Umbilical cord (tissue), 2 donors: Measurements from ENCODE around the gene LLGL2. TPM values are rescaled to one million over a fixed set of nuclear protein-coding genes. Genes with fewer than 3 reads are reported as not detected.
"Not testable (repeated sequence)": the region's sequence is repeated elsewhere in the genome, so short reads cannot be mapped to it uniquely, and the experiment has no call there.

Source experiments
- DNase-seq: peaks from one replicate; pipeline ENCODE4 v3.0.0-alpha.2; 2015; ENCODE audit warnings: low spot score
- total RNA-seq: library from RNA; depleted of rRNA; stranded (reverse); fragments of >200 nt; gene quantifications from one replicate; pipeline ENCODE4 v1.2.3, GENCODE V29; 2014; ENCODE audit warnings: low replicate concordance; ENCODE audit not compliant: insufficient read depth

LLGL2 gene
- total RNA-seq, 1 donor from 2014 or later, result 14.7 TPM

GRCh38 chr17:75506134-75506533 is 19.4 kb upstream of the LLGL2 start:
- no peak for DNase-seq

GRCh38 chr17:75506888-75507287 is 18.6 kb upstream of the LLGL2 start:
- DNase-seq, result no peak

- no peak for DNase-seq
Observed at GRCh38 chr17:75507733-75508719, 17.5 kb upstream of the LLGL2 start.

- DNase-seq, result no peak
Observed at GRCh38 chr17:75508931-75509361, 16.6 kb upstream of the LLGL2 start.

- peak; percentile 42 for DNase-seq
Observed at GRCh38 chr17:75509528-75510258, 15.8 kb upstream of the LLGL2 start.

DNA sequence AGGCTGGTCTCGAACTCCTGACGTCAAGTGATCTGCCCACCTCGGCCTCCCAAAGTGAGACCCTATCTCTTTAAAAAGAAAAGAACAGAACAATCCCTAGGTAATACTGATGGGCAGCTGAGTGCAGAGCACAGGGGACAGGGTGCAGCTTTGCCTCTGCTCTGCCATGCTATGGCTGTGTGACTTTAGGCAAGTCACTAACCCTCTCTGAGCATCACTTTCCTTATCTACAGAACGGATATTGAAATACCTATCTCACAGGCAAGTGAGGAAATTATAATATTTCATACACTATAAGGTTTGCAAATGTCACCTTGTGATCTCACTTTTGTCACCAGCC is 14.3 kb upstream of the LLGL2 start:
- DNase-seq, result no peak

- DNase-seq, result peak; percentile 40
Observed at GRCh38 chr17:75511610-75512575, 13.6 kb upstream of the LLGL2 start.

DNA sequence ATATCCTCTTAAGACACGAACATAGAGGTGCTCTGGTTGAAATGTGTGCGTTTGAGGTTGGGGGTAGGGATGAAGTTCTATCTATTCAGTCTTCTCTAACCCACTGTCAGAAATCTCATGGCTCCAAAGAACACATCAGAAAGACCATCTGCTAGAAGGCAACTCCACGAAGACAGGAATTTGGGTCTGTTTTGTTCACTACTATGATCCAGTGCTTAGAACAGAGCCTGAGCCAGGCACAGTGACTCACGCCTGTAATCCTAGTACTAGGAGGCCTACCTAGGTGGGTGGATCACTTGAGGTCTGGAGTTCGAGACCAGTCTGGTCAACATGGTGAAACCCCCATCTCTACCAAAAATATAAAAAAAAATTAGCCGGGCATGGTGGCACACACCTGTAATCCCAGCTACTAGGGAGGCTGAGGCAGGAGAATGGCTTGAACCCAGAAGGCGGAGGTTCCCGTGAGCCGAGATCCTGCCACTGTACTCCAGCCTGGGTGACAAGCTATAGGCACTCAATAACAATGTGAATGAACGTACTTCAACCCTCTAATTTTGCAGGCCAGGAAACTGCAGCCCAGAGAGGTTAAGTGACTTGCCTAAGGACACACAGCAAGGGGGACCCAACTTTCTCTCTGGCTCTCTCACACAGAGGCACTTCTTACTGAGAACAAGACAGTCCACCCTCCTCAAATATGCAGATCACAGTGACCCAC is 12.4 kb upstream of the LLGL2 start:
- DNase-seq, result peak; percentile 72

DNA sequence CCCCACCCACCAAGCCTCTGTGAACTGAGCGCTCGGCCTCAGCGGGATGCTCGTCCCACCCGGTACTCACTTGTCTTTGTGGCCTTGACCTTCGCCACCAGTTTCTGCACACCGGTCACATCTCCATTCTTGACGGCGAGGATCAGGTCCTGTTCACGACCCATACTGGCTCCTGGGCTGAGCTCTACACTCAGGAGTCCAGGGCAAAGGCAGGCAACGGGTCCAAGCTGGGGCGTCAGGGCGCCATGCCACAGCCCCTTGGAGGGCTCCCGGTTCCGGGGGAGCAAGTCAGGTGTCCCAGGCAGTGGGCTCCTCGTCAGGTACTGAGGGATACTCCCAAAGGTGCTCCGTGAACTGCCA is 11.9 kb upstream of the LLGL2 start:
- DNase-seq, result no peak

GRCh38 chr17:75514299-75514918 is 11.1 kb upstream of the LLGL2 start:
- no peak for DNase-seq

DNA sequence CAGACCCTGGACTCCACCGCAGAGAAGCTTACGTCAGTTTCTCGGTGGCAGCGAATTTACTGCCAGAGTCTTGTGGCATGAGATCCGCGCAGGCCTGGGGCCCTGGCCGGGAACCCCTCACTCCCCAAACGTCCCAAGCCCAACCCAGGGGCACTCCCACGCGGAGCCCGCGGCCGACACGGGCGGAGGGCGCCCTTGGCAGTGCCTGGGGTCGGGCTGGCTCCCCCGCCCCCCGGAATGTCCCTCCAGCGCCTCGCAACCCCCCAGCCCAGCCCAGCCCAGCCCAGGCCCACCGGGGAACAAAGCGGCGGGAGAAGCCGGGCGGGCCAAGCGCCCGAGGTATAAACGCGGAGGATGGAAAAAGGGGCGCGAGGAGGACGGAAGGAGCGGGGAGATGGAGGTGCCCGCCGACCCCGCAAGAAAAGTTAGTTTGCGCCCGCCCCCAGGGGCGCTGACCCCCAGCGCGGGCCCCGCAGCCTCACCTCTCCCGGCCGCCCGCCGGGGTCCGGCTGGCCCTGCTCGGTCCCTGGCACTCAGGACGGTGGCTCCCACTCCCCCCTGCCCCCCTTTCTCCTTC is 10.5 kb upstream of the LLGL2 start:
- DNase-seq, result peak; percentile 32

- peak; percentile 96 for DNase-seq
Observed at GRCh38 chr17:75515496-75516254, 9.8 kb upstream of the LLGL2 start, which contains the start of gene CASKIN2. TSS of gene CASKIN2 (minus strand) at chr17:75515537. CDS start at chr17:75513804, 1,733 bp downstream.

- DNase-seq, result peak; percentile 96
Observed at GRCh38 chr17:75516255-75516618, 9.3 kb upstream of the LLGL2 start, which contains the start of gene TSEN54. TSS of gene TSEN54 (plus strand) at chr17:75516528. CDS start at chr17:75516561, 33 bp downstream.

DNA sequence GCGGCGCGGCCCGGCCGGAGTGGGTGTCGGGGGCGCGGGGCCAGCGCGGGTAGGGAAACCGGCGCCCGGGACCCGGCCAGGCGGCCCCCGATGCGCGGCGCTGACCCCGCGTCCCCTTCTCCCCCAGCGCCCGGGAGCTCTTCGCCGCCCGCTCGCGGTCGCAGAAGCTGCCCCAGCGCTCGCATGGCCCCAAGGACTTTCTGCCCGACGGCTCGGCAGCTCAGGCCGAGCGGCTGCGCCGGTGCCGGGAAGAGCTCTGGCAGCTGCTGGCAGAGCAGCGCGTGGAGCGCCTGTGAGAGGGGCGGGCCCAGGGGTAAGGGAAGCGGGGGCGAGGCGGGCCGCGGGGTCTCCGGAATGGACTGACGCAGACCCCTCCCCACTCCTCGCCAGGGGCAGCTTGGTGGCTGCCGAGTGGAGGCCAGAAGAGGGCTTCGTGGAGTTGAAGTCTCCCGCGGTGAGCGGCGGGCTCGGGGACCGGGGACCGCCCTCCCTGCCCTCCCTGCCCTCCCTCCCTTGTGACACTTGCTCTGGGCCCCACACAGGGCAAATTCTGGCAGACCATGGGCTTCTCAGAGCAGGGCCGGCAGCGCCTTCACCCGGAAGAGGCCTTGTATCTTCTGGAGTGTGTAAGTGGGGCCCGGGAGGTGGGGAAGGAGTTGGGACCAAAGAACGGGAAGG is 8.7 kb upstream of the LLGL2 start:
- DNase-seq, result peak; percentile 57

- DNase-seq, result no peak
Observed at GRCh38 chr17:75517297-75517865, 8.1 kb upstream of the LLGL2 start.

DNA sequence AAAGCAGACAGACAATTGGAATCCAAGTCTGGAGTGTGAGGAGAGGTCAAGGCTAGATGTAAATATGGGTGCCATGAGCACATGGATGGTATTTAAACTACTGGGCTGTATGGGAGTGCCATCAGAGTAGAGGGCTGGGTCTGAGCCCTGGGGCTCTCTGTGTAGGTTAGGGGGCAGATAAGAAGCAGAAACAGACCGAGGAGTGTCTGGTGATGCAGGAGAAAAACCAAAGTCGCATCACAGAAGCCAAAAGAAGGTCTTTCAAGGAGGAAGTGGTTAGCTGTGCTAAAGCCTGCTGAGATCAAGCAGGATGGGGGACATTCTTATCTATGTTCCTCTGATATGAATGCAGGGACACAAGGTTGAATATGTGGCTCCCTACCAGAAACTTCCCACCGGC is 7.3 kb upstream of the LLGL2 start:
- no peak for DNase-seq

DNA sequence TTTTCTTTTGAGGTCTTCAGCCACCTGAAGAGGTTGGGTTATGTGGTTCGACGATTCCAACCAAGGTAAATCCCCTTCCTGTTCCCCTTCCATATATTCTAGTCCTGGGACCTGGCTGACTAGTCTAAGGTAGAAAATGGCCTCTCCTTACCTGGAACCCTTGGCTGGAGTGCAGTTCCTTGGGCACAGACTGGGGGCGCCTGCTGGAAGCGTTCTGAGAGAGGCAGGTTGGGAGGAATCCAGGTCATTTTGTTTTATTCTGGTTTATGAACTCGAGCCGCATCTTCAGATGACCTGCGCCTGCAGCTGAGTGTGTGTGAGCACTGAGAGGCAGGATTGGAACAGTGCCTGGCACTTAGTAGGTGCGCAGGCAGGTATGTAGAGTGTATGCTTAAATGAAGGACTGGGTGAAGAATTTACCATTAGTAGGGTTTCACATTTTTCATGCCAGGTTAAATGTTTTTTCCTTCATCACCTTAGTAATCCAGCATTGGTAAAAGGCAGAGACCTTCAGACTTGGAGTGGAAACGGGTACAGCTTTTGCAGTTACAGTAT is 6.4 kb upstream of the LLGL2 start:
- no peak for DNase-seq

DNA sequence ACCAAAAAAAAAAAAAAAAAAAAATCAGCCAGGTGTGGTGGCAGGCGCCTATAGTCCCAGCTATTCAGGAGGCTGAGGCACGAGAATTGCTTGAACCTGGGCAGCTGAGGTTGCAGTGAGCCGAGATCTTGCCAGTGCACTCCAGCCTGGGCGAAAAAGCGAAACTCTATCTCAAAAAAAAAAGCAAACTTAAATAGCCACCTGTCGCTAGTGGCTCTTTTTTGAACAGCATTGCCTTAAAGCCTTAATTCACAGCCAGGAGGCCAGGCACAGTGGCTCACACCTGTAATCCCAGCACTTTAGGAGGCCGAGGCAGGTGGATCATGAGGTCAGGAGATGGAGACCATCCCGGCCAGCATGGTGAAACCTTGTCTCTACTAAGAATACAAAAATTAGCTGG is 5.1 kb upstream of the LLGL2 start:
- not testable (repeated sequence) for DNase-seq
